Testis (tissue), 2 donors: ENCODE measurements around the gene RAPGEF4.

ENCODE experiments used
- POLR2A ChIP-seq: fragments of 450-650 bp; IDR thresholded peaks from one replicate; pipeline ENCODE4 v1.6.1; 2017; ENCODE audit warnings: antibody characterized with exemption, mild to moderate bottlenecking, moderate library complexity
- TF ChIP-seq, protein P1 (sequence below), 3 experiments: fragments of 450-650 bp in 2 of 3; fragments of 200-600 bp in 1 of 3; sonication (generic) in 1 of 3; IDR thresholded peaks; one replicate each; pipeline ENCODE4 v1.5.1; 2016 to 2019; ENCODE audit warnings: antibody characterized with exemption in 3 of 3, mild to moderate bottlenecking in 2 of 3, moderate library complexity in 1 of 3

- no peak for TF ChIP-seq POLR2A
- TF ChIP-seq, protein P1, sequence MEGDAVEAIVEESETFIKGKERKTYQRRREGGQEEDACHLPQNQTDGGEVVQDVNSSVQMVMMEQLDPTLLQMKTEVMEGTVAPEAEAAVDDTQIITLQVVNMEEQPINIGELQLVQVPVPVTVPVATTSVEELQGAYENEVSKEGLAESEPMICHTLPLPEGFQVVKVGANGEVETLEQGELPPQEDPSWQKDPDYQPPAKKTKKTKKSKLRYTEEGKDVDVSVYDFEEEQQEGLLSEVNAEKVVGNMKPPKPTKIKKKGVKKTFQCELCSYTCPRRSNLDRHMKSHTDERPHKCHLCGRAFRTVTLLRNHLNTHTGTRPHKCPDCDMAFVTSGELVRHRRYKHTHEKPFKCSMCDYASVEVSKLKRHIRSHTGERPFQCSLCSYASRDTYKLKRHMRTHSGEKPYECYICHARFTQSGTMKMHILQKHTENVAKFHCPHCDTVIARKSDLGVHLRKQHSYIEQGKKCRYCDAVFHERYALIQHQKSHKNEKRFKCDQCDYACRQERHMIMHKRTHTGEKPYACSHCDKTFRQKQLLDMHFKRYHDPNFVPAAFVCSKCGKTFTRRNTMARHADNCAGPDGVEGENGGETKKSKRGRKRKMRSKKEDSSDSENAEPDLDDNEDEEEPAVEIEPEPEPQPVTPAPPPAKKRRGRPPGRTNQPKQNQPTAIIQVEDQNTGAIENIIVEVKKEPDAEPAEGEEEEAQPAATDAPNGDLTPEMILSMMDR (IDR thresholded peaks at IDR 0.05) = no peak
Measured at GRCh38 chr2:172994864-172995263, 259.2 kb downstream of the RAPGEF4 start.
